CD8-positive, alpha-beta memory T cell (primary cell): Measurements from ENCODE around the gene SPTA1. TPM values are rescaled to one million over a fixed set of nuclear protein-coding genes. Genes with fewer than 3 reads are reported as not detected.
A peak's percentile ranks its signal among the peaks of the same experiment; 100 is the strongest.

ENCODE experiments used
- CTCF ChIA-PET: fragments of 350-600 bp; sonication (Branson Sonifier 250); formaldehyde crosslinking; loops from one replicate; lab custom pipeline; 2021; ENCODE audit warnings: antibody characterized with exemption; lab: Charles Lee
- POLR2A ChIA-PET: fragments of 350-600 bp; sonication (Branson Sonifier 250); formaldehyde crosslinking; loops from one replicate; lab custom pipeline; 2021; ENCODE audit warnings: antibody characterized with exemption; lab: Charles Lee
- DNase-seq, 5 donors: peaks; one replicate each; pipeline versions ENCODE4 v3.0.0 to v3.0.0-alpha.2; 2020 to 2022; ENCODE audit warnings: mixed read lengths in 1 of 5
- H3K27ac ChIP-seq: one replicate; pipeline ENCODE4 v1.7.0; 2013; ENCODE audit warnings: low read depth, mild to moderate bottlenecking, low read length, moderate library complexity
- H3K27me3 ChIP-seq: 2 replicates; pipeline ENCODE4 v1.7.0; 2013; ENCODE audit warnings: low read length, mild to moderate bottlenecking; ENCODE audit not compliant: insufficient read depth, poor library complexity, severe bottlenecking
- H3K36me3 ChIP-seq: 2 replicates; pipeline ENCODE4 v1.7.0; 2013; ENCODE audit warnings: mild to moderate bottlenecking, low read length, moderate library complexity; ENCODE audit not compliant: insufficient read depth
- H3K4me1 ChIP-seq: 2 replicates; pipeline ENCODE4 v1.7.0; 2013; ENCODE audit warnings: mild to moderate bottlenecking, low read length, moderate library complexity; ENCODE audit not compliant: insufficient read depth
- H3K4me3 ChIP-seq: 2 replicates; pipeline ENCODE4 v1.7.0; 2013; ENCODE audit warnings: mild to moderate bottlenecking, low read length
- H3K9me3 ChIP-seq: 2 replicates; pipeline ENCODE4 v1.7.0; 2013; ENCODE audit warnings: mild to moderate bottlenecking, low read length
- H3K27ac Mint-ChIP-seq, 8 donors: one replicate each; pipeline ENCODE4 v1.8.0; 2020 to 2021; ENCODE audit warnings: mixed read lengths in 8 of 8, mild to moderate bottlenecking in 6 of 8, inconsistent platforms in 3 of 8, moderate library complexity in 3 of 8
- H3K27me3 Mint-ChIP-seq, 2 donors: one replicate each; pipeline ENCODE4 v1.8.0; 2020 to 2021; ENCODE audit warnings: mixed read lengths in 2 of 2, mild to moderate bottlenecking in 1 of 2, moderate library complexity in 1 of 2
- H3K36me3 Mint-ChIP-seq, 3 donors: one replicate each; pipeline ENCODE4 v1.8.0; 2020 to 2021; ENCODE audit warnings: mixed read lengths in 3 of 3, inconsistent platforms in 1 of 3, mild to moderate bottlenecking in 1 of 3
- H3K4me1 Mint-ChIP-seq, 3 donors: one replicate each; pipeline ENCODE4 v1.8.0; 2020 to 2021; ENCODE audit warnings: mixed read lengths in 3 of 3, inconsistent platforms in 1 of 3, mild to moderate bottlenecking in 1 of 3
- H3K4me3 Mint-ChIP-seq, 7 donors: one replicate each; pipeline ENCODE4 v1.8.0; 2020 to 2021; ENCODE audit warnings: mixed read lengths in 7 of 7, mild to moderate bottlenecking in 6 of 7, moderate library complexity in 4 of 7, inconsistent platforms in 2 of 7
- H3K9me3 Mint-ChIP-seq, 5 donors: one replicate each; pipeline ENCODE4 v1.8.0; 2020 to 2022; ENCODE audit warnings: mixed read lengths in 5 of 5, mild to moderate bottlenecking in 3 of 5, moderate library complexity in 2 of 5, inconsistent platforms in 1 of 5
- polyA plus RNA-seq: library from polyadenylated mRNA; unstranded; fragments of 300-500 nt; fragmentation: Illumina TruSeq; gene quantifications from one replicate; pipeline ENCODE4 v1.2.3, GENCODE V29; 2021
- total RNA-seq, 2 experiments: library from RNA; stranded (reverse); gene quantifications; one replicate each; pipeline ENCODE4 v1.2.3, GENCODE V29; 2021

SPTA1 gene
- total RNA-seq (not detected), polyA plus RNA-seq (not detected)

DNA sequence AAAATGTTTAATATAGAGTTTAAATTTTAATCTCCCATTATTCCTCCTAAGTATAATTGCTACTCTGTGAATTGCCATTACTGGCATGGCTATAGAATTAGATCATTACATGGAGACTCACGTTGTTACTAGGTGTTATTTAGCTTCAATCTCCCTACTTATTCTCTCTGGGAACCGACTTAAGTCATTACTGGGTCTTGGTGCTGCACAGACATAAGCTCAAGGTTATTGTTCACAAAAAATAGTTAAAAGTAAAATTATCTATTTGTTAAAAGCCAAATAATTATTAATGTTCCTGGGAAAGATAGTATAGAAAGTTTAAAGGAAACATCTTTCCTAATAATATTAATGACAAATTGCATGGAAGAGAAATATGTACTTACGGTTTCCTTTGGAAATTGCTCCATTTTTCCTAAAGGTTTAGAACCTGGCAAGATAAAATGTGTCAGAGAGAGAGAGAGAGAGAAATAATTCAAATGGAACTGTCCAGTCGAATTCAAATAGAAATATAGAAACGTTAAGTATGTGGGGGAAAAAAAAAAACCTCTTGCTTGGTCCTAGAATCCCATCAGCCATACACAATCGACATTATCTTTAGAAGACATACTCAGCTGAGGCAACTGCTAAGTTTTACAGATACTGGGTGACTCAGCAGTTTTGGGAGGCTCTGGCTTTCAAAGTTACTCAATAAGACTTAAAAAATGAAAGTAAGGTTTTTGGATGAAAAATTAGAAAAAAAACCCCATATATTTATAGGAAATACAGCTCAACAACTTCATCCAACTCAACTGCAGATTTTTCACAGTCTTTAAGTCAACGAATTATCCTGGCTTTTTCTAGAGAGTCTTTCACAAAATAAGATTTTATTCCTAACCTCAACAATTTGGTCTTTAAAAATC lies at the start of gene SPTA1:
SPTA1 (minus strand) TSS at position 605 of the 899 bp plus-strand sequence; CDS start at position 407, 198 bp downstream.
- Mint-ChIP-seq H3K4me1 (no peaks in the 10 kb centered on the region), H3K9me3 (peaks cover 0 to 3% (median 0%) of the 10 kb centered on the region in 5 donors), H3K36me3 (no peaks in the 10 kb centered on the region), H3K27ac (no peak within 1 kb of the TSS), H3K27me3 (peaks cover 15 to 59% of the 10 kb centered on the region in 2 donors), H3K4me3 (no peak within 1 kb of the TSS)
- no peaks in the 10 kb centered on the region for H3K4me1 ChIP-seq
- DNase-seq, result no peak
- CTCF ChIA-PET, result no interaction called here
- POLR2A ChIA-PET, result no interaction called here
- H3K27me3 ChIP-seq, result peaks cover 4% of the 10 kb centered on the region
- H3K36me3 ChIP-seq, result no peaks in the 10 kb centered on the region
- no peaks in the 10 kb centered on the region for H3K9me3 ChIP-seq
- H3K4me3 ChIP-seq, result no peak within 1 kb of the TSS
- peak within 1 kb of the TSS; percentile 70 for H3K27ac ChIP-seq

GRCh38 chr1:158735848-158736247 lies 49.3 kb upstream of the SPTA1 start:
- Mint-ChIP-seq H3K27me3 (peaks cover 4 to 18% of the 10 kb centered on the region in 2 donors), H3K4me1 (no peaks in the 10 kb centered on the region), H3K9me3 (no peaks in the 10 kb centered on the region), H3K36me3 (peaks cover 0 to 3% (median 0%) of the 10 kb centered on the region in 3 donors), H3K4me3 (no peak overlapping the region), H3K27ac (no peak overlapping the region)
- Histone ChIP-seq H3K9me3 (no peaks in the 10 kb centered on the region), H3K27ac (no peak overlapping the region), H3K4me1 (no peaks in the 10 kb centered on the region), H3K27me3 (no peaks in the 10 kb centered on the region), H3K4me3 (no peak overlapping the region), H3K36me3 (no peaks in the 10 kb centered on the region)
- ChIA-PET CTCF (no interaction called here), POLR2A (no interaction called here)
- DNase-seq, result no peak

GRCh38 chr1:158732524-158732923 lies 46.0 kb upstream of the SPTA1 start:
- Mint-ChIP-seq H3K4me3 (no peak overlapping the region), H3K9me3 (no peaks in the 10 kb centered on the region), H3K27me3 (peaks cover 1 to 6% of the 10 kb centered on the region in 2 donors), H3K4me1 (peaks cover 0 to 11% (median 5%) of the 10 kb centered on the region in 3 donors), H3K27ac (no peak overlapping the region), H3K36me3 (no peaks in the 10 kb centered on the region)
- H3K9me3 ChIP-seq, result no peaks in the 10 kb centered on the region
- CTCF ChIA-PET, result no interaction called here
- H3K36me3 ChIP-seq, result no peaks in the 10 kb centered on the region
- no peaks in the 10 kb centered on the region for H3K27me3 ChIP-seq
- DNase-seq, result no peak
- POLR2A ChIA-PET, result no interaction called here
- no peak overlapping the region for H3K27ac ChIP-seq
- no peaks in the 10 kb centered on the region for H3K4me1 ChIP-seq
- H3K4me3 ChIP-seq, result no peak overlapping the region

DNA sequence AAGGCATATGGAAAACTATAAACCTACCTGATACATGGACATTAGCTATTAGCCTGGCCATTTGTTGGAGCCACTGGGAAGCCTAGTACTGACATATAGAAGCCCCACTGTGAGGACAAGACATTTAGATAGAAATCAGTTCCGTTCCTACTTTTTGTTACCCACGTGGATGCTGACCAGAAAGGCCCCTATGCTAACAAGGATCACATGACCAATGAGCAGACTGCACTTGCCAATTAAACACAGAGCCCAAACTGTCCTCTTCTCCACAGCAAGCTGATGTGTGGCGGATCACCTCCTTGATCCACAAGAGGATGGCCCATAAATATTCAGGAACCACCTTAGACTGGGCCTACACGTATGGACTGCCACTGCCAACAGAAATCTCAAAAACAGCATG lies 45.2 kb upstream of the SPTA1 start:
- H3K9me3 Mint-ChIP-seq, result no peaks in the 10 kb centered on the region
- Histone ChIP-seq H3K27me3 (no peaks in the 10 kb centered on the region), H3K4me1 (no peaks in the 10 kb centered on the region), H3K36me3 (no peaks in the 10 kb centered on the region), H3K9me3 (no peaks in the 10 kb centered on the region), H3K4me3 (no peak overlapping the region), H3K27ac (no peak overlapping the region)
- H3K4me1 Mint-ChIP-seq, result peaks cover 0 to 11% (median 5%) of the 10 kb centered on the region in 3 donors
- ChIA-PET POLR2A (interaction anchor here (0.8 kb wide), 1 partner anchor 217 kb away, joined by 3 read pairs; no protein-coding TSS in a partner anchor), CTCF (no interaction called here)
- H3K27ac Mint-ChIP-seq, result no peak overlapping the region
- peaks cover 4 to 6% of the 10 kb centered on the region in 2 donors for H3K27me3 Mint-ChIP-seq
- H3K36me3 Mint-ChIP-seq, result no peaks in the 10 kb centered on the region
- H3K4me3 Mint-ChIP-seq, result no peak overlapping the region
- no peak for DNase-seq

DNA sequence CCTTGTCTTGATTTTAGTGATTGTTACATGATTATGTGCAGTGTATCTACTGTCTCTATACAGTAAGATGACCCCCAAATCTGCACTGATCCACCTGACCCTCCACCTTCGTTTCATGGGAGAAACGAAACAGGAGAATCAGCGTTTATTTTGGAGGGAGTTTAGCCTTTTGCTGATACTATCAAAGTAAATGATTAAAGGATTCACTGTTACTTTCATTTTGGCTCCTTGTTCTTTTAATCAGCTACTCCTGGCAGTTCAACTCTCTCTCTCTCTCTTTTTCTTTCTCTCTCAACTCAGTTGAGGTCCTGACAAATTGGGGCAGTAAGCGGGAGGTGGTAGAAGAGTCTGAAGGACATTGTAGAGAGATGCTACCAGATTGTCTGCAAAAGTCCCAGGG lies 43.9 kb upstream of the SPTA1 start:
- Histone ChIP-seq H3K27ac (no peak overlapping the region), H3K27me3 (no peaks in the 10 kb centered on the region), H3K4me3 (no peak overlapping the region), H3K9me3 (no peaks in the 10 kb centered on the region), H3K4me1 (no peaks in the 10 kb centered on the region), H3K36me3 (no peaks in the 10 kb centered on the region)
- Mint-ChIP-seq H3K27me3 (peaks cover 7 to 13% of the 10 kb centered on the region in 2 donors), H3K27ac (no peak overlapping the region), H3K36me3 (no peaks in the 10 kb centered on the region), H3K4me1 (peaks cover 0 to 11% (median 5%) of the 10 kb centered on the region in 3 donors), H3K4me3 (peak overlapping the region in 1 of 7 donors; percentile 15), H3K9me3 (no peaks in the 10 kb centered on the region)
- ChIA-PET CTCF (no interaction called here), POLR2A (no interaction called here)
- no peak for DNase-seq

- POLR2A ChIA-PET, result no interaction called here
- CTCF ChIA-PET, result no interaction called here
- Mint-ChIP-seq H3K27me3 (peaks cover 9 to 24% of the 10 kb centered on the region in 2 donors), H3K4me3 (no peak overlapping the region), H3K36me3 (no peaks in the 10 kb centered on the region), H3K4me1 (peaks cover 0 to 11% (median 5%) of the 10 kb centered on the region in 3 donors), H3K27ac (no peak overlapping the region), H3K9me3 (no peaks in the 10 kb centered on the region)
- Histone ChIP-seq H3K27ac (no peak overlapping the region), H3K4me3 (no peak overlapping the region), H3K36me3 (no peaks in the 10 kb centered on the region), H3K27me3 (no peaks in the 10 kb centered on the region), H3K4me1 (no peaks in the 10 kb centered on the region), H3K9me3 (no peaks in the 10 kb centered on the region)
- no peak for DNase-seq
These were observed 42.2 kb upstream of the SPTA1 start for GRCh38 chr1:158728510-158729225.

DNA sequence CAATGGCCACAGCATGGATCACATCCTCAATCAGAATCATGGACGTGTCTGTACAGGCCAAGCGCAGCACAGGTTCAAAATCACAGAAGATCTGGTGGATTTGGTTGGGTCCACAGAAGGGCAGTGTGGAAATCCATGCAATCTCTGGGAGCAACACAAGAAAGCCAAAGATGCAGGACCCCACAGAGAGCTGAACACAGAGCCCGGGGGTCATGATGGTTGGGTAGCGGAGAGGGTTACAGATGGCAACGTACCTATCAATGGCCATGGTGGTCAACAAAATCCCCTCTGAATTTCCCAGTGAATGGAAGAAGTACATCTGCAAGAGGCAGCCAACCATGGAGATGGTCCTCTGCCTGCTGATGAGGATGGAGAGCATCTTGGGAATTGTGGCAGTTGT lies 37.9 kb upstream of the SPTA1 start:
- Mint-ChIP-seq H3K4me1 (no peaks in the 10 kb centered on the region), H3K4me3 (no peak overlapping the region), H3K9me3 (no peaks in the 10 kb centered on the region), H3K36me3 (no peaks in the 10 kb centered on the region), H3K27me3 (peaks cover 23 to 46% of the 10 kb centered on the region in 2 donors), H3K27ac (no peak overlapping the region)
- POLR2A ChIA-PET, result no interaction called here
- CTCF ChIA-PET, result no interaction called here
- H3K9me3 ChIP-seq, result no peaks in the 10 kb centered on the region
- H3K27ac ChIP-seq, result no peak overlapping the region
- no peak overlapping the region for H3K4me3 ChIP-seq
- no peaks in the 10 kb centered on the region for H3K27me3 ChIP-seq
- no peaks in the 10 kb centered on the region for H3K36me3 ChIP-seq
- no peak for DNase-seq
- no peaks in the 10 kb centered on the region for H3K4me1 ChIP-seq

- no peaks in the 10 kb centered on the region for H3K27me3 ChIP-seq
- Mint-ChIP-seq H3K4me1 (no peaks in the 10 kb centered on the region), H3K4me3 (no peak within 1 kb of the TSS), H3K27ac (no peak within 1 kb of the TSS), H3K9me3 (no peaks in the 10 kb centered on the region), H3K36me3 (no peaks in the 10 kb centered on the region), H3K27me3 (peaks cover 19 to 57% of the 10 kb centered on the region in 2 donors)
- POLR2A ChIA-PET, result no interaction called here
- H3K9me3 ChIP-seq, result no peaks in the 10 kb centered on the region
- DNase-seq, result no peak
- CTCF ChIA-PET, result no interaction called here
- H3K4me3 ChIP-seq, result no peak within 1 kb of the TSS
- H3K27ac ChIP-seq, result no peak within 1 kb of the TSS
- H3K36me3 ChIP-seq, result no peaks in the 10 kb centered on the region
- H3K4me1 ChIP-seq, result no peaks in the 10 kb centered on the region
These were observed 34.1 kb upstream of the SPTA1 start, which contains the start of gene OR6K3 for GRCh38 chr1:158720620-158721019. OR6K3 (minus strand) TSS chr1:158720720; CDS start chr1:158718115, 2,605 bp downstream.
